Activated naive CD8-positive, alpha-beta T cell treated with anti-CD3 and anti-CD28 coated beads, Interleukin-2, amount 10 ng/mL, durations not matched to agents 7 days and 5 days (primary cell): ENCODE measurements around the gene TMEM14B. TPM values are rescaled to one million over a fixed set of nuclear protein-coding genes. Genes with fewer than 3 reads are reported as not detected.

Experiments used
- ATAC-seq: fragments of 150-1000 bp; cut with Tn5 transposase; one replicate; pipeline ENCODE4 v1.10.0; 2021; ENCODE audit warnings: low read depth, moderate library complexity
- POLR2A ChIA-PET: fragments of 350-600 bp; sonication (Branson Sonifier 250); formaldehyde crosslinking; loops from one replicate; lab custom pipeline; 2021; ENCODE audit warnings: antibody characterized with exemption; lab: Charles Lee
- DNase-seq: peaks from one replicate; pipeline ENCODE4 v3.0.0; 2021
- H3K27ac Mint-ChIP-seq: one replicate; pipeline ENCODE4 v1.8.0; 2022; ENCODE audit warnings: mild to moderate bottlenecking, mixed read lengths
- H3K27me3 Mint-ChIP-seq: one replicate; pipeline ENCODE4 v1.8.0; 2022; ENCODE audit warnings: mild to moderate bottlenecking, moderate library complexity, mixed read lengths
- H3K36me3 Mint-ChIP-seq: one replicate; pipeline ENCODE4 v1.8.0; 2021; ENCODE audit warnings: mild to moderate bottlenecking, mixed read lengths
- H3K4me1 Mint-ChIP-seq: one replicate; pipeline ENCODE4 v1.8.0; 2021; ENCODE audit warnings: mixed read lengths
- H3K4me3 Mint-ChIP-seq: one replicate; pipeline ENCODE4 v1.8.0; 2022; ENCODE audit warnings: mild to moderate bottlenecking, moderate library complexity, mixed read lengths
- H3K9me3 Mint-ChIP-seq: one replicate; pipeline ENCODE4 v1.8.0; 2021; ENCODE audit warnings: mixed read lengths
- total RNA-seq, 2 experiments: library from RNA; stranded (reverse); gene quantifications; one replicate each; pipeline ENCODE4 v1.2.3, GENCODE V29; 2021

Gene TMEM14B
- total RNA-seq, 2 experiments from 2014 or later = 81.6 to 90.7 TPM

DNA sequence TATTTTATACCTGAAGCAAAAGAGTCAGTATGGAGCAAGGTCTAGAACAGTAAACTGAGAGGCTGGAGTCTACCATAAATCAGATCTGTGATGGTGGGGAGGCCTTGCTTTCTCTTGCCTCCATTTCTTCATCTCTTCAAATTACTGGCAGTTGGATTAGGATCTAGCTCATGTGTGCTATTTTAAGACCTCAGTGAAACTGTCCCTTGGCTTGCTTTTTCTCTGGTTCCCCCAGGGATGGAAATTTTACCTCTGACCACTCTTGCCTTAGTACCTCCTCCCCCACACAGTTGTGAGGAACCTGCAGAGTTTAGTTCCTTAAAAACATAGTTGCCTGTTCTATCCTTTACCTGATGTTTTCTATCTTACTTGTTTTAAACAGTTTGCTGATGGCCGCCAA is 8.5 kb downstream of the TMEM14B start:
- no peak overlapping the region for H3K4me3 Mint-ChIP-seq
- H3K36me3 Mint-ChIP-seq = peaks cover 56% of the 10 kb centered on the region
- no peaks in the 10 kb centered on the region for H3K27me3 Mint-ChIP-seq
- H3K27ac Mint-ChIP-seq = no peak overlapping the region
- peaks cover 17% of the 10 kb centered on the region for H3K4me1 Mint-ChIP-seq
- ATAC-seq (no peak), DNase-seq (no peak)
- POLR2A ChIA-PET = no interaction called here
- H3K9me3 Mint-ChIP-seq = no peaks in the 10 kb centered on the region

DNA sequence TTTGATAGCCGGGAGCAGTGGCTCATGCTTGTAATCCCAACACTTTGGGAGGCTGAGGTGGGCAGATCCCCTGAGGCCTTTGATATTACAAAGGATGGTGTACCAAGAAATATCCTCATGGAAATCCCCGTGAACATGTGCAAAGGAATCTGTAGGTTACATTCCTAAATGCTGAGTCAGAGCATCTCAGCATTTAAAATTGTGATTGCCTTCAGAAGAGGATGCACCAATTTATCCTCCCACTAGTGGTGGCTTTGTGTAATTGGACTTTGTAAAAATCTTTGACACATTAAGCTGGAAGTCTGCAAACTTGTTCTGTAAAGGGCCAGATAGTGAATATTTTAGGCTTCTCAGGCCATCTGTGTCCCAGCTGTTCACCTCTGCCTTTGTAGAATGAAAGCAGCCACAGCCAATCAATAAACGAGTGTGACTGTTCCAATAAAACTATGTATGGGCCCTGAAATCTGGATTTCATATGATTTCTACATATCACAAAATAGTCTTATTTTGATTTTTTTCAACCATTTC is 11.8 kb downstream of the TMEM14B start:
- POLR2A ChIA-PET = interaction anchor here (0.6 to 1.1 kb wide), 5 partner anchors 9 to 1207 kb away, joined by 3 to 4 read pairs (median 3); no protein-coding TSS in a partner anchor
- H3K27ac Mint-ChIP-seq = no peak overlapping the region
- H3K27me3 Mint-ChIP-seq = no peaks in the 10 kb centered on the region
- DNase-seq = no peak
- no peaks in the 10 kb centered on the region for H3K9me3 Mint-ChIP-seq
- ATAC-seq = no peak
- H3K36me3 Mint-ChIP-seq = peaks cover 48% of the 10 kb centered on the region
- H3K4me1 Mint-ChIP-seq = peaks cover 12% of the 10 kb centered on the region
- no peak overlapping the region for H3K4me3 Mint-ChIP-seq

DNA sequence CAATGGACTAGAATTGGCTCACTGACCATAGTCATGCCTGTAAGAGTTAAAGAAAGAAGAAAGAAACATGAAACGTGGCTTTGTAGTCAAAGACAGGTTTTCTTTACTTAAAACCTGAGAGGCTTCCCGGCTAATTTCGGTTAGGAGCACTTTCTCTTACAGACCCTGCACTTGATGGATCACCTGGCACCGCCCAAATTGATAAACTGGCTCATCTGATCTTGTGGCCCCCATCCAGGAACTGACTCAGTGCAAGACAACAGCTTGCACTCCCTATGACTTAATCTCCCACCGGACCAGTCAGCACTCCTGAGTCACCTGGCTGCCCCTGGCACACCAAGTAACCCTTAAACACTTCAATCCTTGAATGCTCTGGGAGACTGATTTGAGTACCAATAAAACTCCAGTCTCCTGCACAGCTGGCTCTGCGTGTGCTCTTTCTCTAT is 12.3 kb downstream of the TMEM14B start:
- no peak for DNase-seq
- POLR2A ChIA-PET = interaction anchor here (0.7 to 1.4 kb wide), 3 partner anchors 10 to 81 kb away, joined by 3 to 4 read pairs (median 4); no protein-coding TSS in a partner anchor
- no peak overlapping the region for H3K27ac Mint-ChIP-seq
- no peak overlapping the region for H3K4me3 Mint-ChIP-seq
- no peaks in the 10 kb centered on the region for H3K27me3 Mint-ChIP-seq
- H3K36me3 Mint-ChIP-seq = peaks cover 43% of the 10 kb centered on the region
- no peak for ATAC-seq
- no peaks in the 10 kb centered on the region for H3K9me3 Mint-ChIP-seq
- H3K4me1 Mint-ChIP-seq = peaks cover 8% of the 10 kb centered on the region

DNA sequence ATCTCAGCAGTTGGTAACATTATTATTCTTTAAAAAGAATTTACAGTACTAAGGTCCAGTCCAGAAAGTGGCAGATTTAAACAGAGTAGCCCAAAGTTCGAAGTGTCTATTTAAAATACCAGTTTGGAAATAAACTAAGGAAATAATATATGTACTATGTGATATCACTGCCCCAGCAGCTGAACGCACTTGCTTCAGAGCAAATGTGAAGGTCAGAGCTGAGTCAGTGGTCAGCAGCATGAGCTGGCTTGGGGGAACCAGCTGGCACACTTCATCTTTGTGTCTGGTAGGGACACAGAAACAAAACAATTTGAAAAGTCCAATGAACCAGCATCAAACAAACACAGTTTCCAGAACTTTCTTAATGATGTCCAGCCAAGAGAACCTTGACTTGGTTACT is 15.4 kb downstream of the TMEM14B start:
- POLR2A ChIA-PET = no interaction called here
- Mint-ChIP-seq H3K9me3 (no peaks in the 10 kb centered on the region), H3K36me3 (peaks cover 21% of the 10 kb centered on the region), H3K4me3 (no peak overlapping the region), H3K4me1 (peaks cover 6% of the 10 kb centered on the region), H3K27me3 (no peaks in the 10 kb centered on the region), H3K27ac (no peak overlapping the region)
- no peak for ATAC-seq
- no peak for DNase-seq

DNA sequence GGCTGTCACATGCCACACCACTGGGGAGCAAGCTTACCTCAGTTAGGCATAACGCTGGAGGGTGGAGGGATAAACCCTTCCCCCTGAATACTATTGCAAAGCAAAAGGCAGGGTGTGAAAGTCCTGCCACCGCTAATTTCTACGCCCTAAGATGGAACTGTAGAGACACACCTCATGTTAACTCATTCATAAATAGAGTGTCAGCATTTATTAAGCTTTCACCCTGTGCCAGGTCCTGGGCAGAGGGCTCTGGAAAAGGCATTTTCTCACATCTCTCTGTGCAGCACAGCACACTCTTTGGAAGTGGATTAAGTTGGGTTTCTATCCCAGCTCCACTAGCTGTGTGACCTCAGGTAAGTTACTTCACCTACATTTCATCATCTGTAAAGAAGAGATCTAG is 21.8 kb downstream of the TMEM14B start:
- H3K27me3 Mint-ChIP-seq = no peaks in the 10 kb centered on the region
- H3K4me1 Mint-ChIP-seq = peaks cover 7% of the 10 kb centered on the region
- DNase-seq (no peak), ATAC-seq (no peak)
- H3K4me3 Mint-ChIP-seq = no peak overlapping the region
- POLR2A ChIA-PET = no interaction called here
- peaks cover 9% of the 10 kb centered on the region for H3K36me3 Mint-ChIP-seq
- no peaks in the 10 kb centered on the region for H3K9me3 Mint-ChIP-seq
- no peak overlapping the region for H3K27ac Mint-ChIP-seq

DNA sequence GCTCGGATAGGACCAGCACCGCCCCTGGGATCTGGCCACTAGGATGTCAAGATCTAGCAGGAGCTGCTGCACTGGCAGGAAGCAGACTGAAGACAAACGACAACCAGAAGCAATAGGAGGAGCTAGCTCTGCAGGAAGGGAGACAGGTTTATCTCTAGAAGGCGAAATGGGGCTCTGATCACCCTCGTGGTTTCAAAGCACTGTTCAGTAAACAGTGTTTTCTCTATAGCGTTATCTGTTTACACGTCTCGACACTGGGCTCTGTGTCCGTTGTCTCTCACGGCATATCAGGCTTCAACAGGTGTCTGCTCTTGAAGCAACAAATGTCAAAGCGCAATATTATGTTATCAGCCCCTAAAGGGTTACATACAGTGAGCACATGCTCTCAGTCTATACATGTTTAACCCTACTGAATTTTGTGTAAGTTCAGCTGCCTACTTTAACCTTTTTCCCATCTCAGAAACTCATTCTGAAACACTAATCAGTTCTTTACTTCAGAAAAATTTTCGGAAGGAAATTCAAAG is 23.8 kb downstream of the TMEM14B start:
- POLR2A ChIA-PET = no interaction called here
- H3K9me3 Mint-ChIP-seq = no peaks in the 10 kb centered on the region
- H3K27ac Mint-ChIP-seq = no peak overlapping the region
- H3K27me3 Mint-ChIP-seq = no peaks in the 10 kb centered on the region
- H3K4me3 Mint-ChIP-seq = no peak overlapping the region
- H3K4me1 Mint-ChIP-seq = peaks cover 10% of the 10 kb centered on the region
- ATAC-seq (no peak), DNase-seq (no peak)
- peaks cover 11% of the 10 kb centered on the region for H3K36me3 Mint-ChIP-seq

DNA sequence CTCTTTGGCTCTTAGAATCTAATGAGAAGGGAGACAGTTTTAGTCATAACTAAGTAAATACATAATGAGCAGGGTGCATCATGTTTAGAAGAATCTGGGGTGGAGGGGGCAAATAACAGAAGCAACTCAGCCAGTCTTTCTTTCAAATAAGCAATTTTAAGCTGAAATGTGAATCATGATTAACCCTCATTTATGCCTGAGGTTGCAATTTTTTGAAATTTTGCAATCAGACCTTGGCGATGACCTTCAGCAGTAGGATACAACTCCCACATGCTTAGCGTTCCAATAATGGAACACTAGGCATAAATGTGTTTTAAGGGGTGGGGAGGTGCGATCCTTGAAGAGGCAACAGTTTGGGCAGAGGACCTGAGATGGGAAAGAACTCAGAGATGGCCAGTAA is 30.6 kb downstream of the TMEM14B start:
- ATAC-seq (no peak), DNase-seq (no peak)
- H3K4me1 Mint-ChIP-seq = peaks cover 13% of the 10 kb centered on the region
- POLR2A ChIA-PET = no interaction called here
- no peaks in the 10 kb centered on the region for H3K27me3 Mint-ChIP-seq
- no peak overlapping the region for H3K27ac Mint-ChIP-seq
- H3K4me3 Mint-ChIP-seq = no peak overlapping the region
- no peaks in the 10 kb centered on the region for H3K9me3 Mint-ChIP-seq
- H3K36me3 Mint-ChIP-seq = peaks cover 19% of the 10 kb centered on the region

DNA sequence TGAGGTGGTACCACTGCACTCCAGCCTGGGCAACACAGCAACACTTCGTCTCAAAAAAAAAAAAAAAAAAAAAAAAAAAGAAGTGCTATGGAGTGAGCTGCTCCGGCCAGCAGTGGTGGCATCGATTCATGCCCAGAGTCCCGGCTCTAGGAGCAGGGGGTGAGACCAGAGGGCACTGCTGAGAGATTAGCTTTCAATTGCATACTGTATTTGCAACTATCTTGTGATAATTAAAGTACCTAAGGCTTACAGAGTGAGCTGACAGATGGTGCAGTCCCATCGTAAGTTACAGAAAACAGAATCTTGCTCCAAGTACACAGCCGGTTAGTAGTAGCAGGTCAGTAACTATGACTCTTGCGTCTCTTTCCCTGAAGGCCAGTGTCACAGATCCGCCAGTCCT is 31.5 kb downstream of the TMEM14B start:
- Mint-ChIP-seq H3K27ac (no peak overlapping the region), H3K4me1 (peaks cover 13% of the 10 kb centered on the region), H3K9me3 (no peaks in the 10 kb centered on the region), H3K27me3 (no peaks in the 10 kb centered on the region), H3K36me3 (peaks cover 21% of the 10 kb centered on the region), H3K4me3 (no peak overlapping the region)
- ATAC-seq (no peak), DNase-seq (no peak)
- POLR2A ChIA-PET = no interaction called here

DNA sequence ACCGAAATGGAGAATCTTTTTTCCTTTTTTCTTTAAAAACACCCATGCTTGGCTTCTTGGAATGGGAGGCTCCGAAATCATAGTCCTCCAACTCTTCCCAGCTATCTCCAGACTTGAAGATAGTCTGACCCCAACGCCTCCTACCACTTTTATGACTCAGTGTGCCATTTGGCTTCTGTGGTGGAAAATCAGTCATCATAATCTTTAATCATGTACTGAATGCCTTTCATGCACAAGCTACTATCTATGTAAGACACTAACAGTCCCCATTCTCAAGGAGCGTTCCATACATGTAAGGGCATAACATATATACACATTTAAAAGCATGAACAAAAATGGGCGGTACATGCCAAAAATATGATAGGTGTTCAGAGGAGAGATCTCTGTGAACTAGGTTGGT is 44.1 kb downstream of the TMEM14B start:
- POLR2A ChIA-PET = no interaction called here
- Mint-ChIP-seq H3K27ac (no peak overlapping the region), H3K9me3 (no peaks in the 10 kb centered on the region), H3K36me3 (no peaks in the 10 kb centered on the region), H3K27me3 (no peaks in the 10 kb centered on the region), H3K4me1 (no peaks in the 10 kb centered on the region), H3K4me3 (no peak overlapping the region)
- ATAC-seq (no peak), DNase-seq (no peak)

DNA sequence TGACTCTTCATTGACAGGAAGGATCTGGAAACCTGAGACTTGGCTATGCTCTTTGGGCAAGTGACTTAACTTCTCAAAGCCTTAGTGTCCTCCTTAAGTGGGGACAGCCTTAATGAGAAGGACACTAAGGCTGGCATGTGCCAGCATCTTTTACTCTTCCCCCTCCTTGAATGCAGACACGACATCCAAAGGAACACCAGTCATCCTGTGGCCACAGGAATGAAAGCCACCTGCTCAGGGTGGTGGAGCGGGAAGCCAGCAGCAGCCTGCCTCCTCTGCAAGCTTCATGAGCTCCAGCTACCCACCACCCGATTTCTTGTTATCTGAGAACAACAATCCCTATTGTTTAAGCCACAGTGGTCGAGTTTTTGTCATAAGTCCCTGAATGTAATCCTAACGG is 44.5 kb downstream of the TMEM14B start:
- no peak overlapping the region for H3K27ac Mint-ChIP-seq
- no peaks in the 10 kb centered on the region for H3K27me3 Mint-ChIP-seq
- POLR2A ChIA-PET = no interaction called here
- DNase-seq (no peak), ATAC-seq (no peak)
- H3K4me1 Mint-ChIP-seq = no peaks in the 10 kb centered on the region
- no peaks in the 10 kb centered on the region for H3K36me3 Mint-ChIP-seq
- H3K4me3 Mint-ChIP-seq = no peak overlapping the region
- no peaks in the 10 kb centered on the region for H3K9me3 Mint-ChIP-seq

DNA sequence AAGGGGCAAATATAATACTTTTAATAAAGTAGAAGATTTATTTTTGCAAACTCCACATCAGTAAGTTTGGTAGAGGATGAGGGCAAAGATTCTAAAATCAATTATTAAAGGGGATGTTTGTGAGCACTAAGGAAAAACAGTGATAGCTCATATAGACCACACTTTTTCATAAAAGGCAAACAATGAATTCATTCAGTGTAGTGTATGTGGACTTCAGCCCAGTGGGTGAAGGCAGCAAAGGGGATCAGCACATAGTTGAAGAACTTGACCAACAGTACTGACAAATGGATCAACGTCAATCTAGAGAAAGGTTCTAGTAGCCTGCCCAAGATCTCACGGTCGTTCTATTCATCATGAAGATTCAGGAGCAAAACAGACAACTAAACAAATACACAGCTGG is 45.4 kb downstream of the TMEM14B start:
- DNase-seq (no peak), ATAC-seq (no peak)
- H3K4me3 Mint-ChIP-seq = no peak overlapping the region
- POLR2A ChIA-PET = no interaction called here
- H3K9me3 Mint-ChIP-seq = no peaks in the 10 kb centered on the region
- H3K4me1 Mint-ChIP-seq = no peaks in the 10 kb centered on the region
- H3K36me3 Mint-ChIP-seq = no peaks in the 10 kb centered on the region
- no peaks in the 10 kb centered on the region for H3K27me3 Mint-ChIP-seq
- no peak overlapping the region for H3K27ac Mint-ChIP-seq

DNA sequence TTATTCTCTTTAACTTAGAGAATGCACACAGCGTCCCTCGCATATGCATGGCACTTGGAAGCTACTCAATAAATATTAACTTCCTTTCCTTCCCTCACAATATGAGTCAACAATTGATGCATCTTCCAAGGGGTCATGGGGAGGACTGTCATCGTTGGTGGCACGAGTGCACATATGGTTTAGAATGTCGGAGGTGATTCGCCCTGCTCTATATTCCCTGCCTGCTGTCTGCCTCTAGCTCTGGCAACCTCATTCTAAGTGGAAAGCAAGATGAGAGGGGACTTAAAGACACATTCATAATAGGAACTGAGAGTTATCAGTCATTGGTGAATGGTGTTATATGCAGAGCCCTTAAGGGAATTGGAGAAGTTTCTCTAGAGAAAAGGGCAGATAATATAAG is 46.1 kb downstream of the TMEM14B start:
- no peaks in the 10 kb centered on the region for H3K4me1 Mint-ChIP-seq
- POLR2A ChIA-PET = no interaction called here
- no peak for ATAC-seq
- H3K4me3 Mint-ChIP-seq = no peak overlapping the region
- no peak overlapping the region for H3K27ac Mint-ChIP-seq
- no peaks in the 10 kb centered on the region for H3K36me3 Mint-ChIP-seq
- no peak for DNase-seq
- no peaks in the 10 kb centered on the region for H3K27me3 Mint-ChIP-seq
- no peaks in the 10 kb centered on the region for H3K9me3 Mint-ChIP-seq

DNA sequence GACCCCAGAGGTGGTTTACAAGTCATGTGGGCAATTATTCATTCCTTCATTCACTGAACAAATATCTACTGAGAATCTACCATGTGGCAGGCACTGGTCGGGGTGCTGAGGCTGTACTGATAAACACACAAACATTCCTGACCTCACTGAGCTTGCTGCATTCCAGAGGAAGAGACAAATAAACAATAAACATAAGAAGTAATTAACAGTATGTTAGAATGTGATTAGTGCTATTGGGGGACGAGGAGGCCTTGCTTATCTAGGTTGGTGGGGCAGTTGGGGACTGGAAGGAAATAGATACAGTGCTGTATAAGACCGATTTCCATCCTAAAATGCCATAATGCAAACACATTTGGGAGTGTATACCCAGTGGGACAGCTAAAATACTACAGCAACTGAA is 46.6 kb downstream of the TMEM14B start:
- no peaks in the 10 kb centered on the region for H3K4me1 Mint-ChIP-seq
- H3K9me3 Mint-ChIP-seq = no peaks in the 10 kb centered on the region
- DNase-seq = no peak
- no peak for ATAC-seq
- H3K27ac Mint-ChIP-seq = no peak overlapping the region
- no peak overlapping the region for H3K4me3 Mint-ChIP-seq
- no peaks in the 10 kb centered on the region for H3K36me3 Mint-ChIP-seq
- H3K27me3 Mint-ChIP-seq = no peaks in the 10 kb centered on the region
- POLR2A ChIA-PET = no interaction called here

DNA sequence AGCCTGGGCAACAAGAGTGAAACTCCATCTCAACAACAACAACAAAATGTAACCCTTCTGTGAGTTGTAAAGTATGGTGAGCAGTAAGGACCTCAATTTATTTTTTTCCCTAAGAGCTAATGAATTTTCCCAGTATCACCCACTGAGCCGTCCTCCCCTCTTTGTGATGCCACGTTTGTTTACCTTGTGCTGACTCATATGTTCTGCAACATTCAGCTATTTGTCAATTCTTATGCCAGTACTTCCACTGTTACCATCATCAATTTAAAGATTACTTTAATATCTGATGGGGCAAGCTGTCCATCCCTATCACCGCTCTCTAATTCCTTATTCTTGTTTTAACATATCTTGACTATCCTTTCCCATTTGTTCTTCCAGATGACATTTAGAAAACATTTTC is 53.2 kb downstream of the TMEM14B start:
- DNase-seq = no peak
- H3K27me3 Mint-ChIP-seq = no peaks in the 10 kb centered on the region
- H3K4me1 Mint-ChIP-seq = no peaks in the 10 kb centered on the region
- no peak for ATAC-seq
- no peak overlapping the region for H3K4me3 Mint-ChIP-seq
- no peaks in the 10 kb centered on the region for H3K9me3 Mint-ChIP-seq
- POLR2A ChIA-PET = no interaction called here
- no peaks in the 10 kb centered on the region for H3K36me3 Mint-ChIP-seq
- H3K27ac Mint-ChIP-seq = no peak overlapping the region
